Measurements from ENCODE around the gene ARHGEF39.
"Not testable (repeated sequence)": the region's sequence is repeated elsewhere in the genome, so short reads cannot be mapped to it uniquely, and the experiment has no call there.

The ARHGEF39 gene

GRCh38 chr9:35636135-35636876, 28.7 kb downstream of the ARHGEF39 start:
- peak overlapping the region; percentile 35 for H3K27ac Mint-ChIP-seq
- peaks cover 60% of the 10 kb centered on the region for H3K4me1 Mint-ChIP-seq
- peak overlapping the region; percentile 27 for H3K4me3 Mint-ChIP-seq

GRCh38 chr9:35635730-35636129, 29.3 kb downstream of the ARHGEF39 start:
- Mint-ChIP-seq H3K9me3 (no peaks in the 10 kb centered on the region), H3K36me3 (peaks cover 3% of the 10 kb centered on the region), H3K4me3 (no peak overlapping the region), H3K4me1 (peaks cover 55% of the 10 kb centered on the region), H3K27me3 (no peaks in the 10 kb centered on the region), H3K27ac (peak overlapping the region; percentile 35)

More at GRCh38 chr9:35636135-35636876, 28.7 kb downstream of the ARHGEF39 start:
- no peaks in the 10 kb centered on the region for H3K9me3 Mint-ChIP-seq
- peaks cover 3% of the 10 kb centered on the region for H3K36me3 Mint-ChIP-seq
- no peaks in the 10 kb centered on the region for H3K27me3 Mint-ChIP-seq

- H3K4me1 Mint-ChIP-seq, result peaks cover under 1% of the 10 kb centered on the region
- no peaks in the 10 kb centered on the region for H3K27me3 Mint-ChIP-seq
- no peaks in the 10 kb centered on the region for H3K9me3 Mint-ChIP-seq
- no peaks in the 10 kb centered on the region for H3K36me3 Mint-ChIP-seq
- no peak overlapping the region for H3K4me3 Mint-ChIP-seq
- H3K27ac Mint-ChIP-seq, result no peak overlapping the region
These were observed 35.4 kb downstream of the ARHGEF39 start for GRCh38 chr9:35629597-35629996.

- Mint-ChIP-seq H3K9me3 (no peaks in the 10 kb centered on the region), H3K27me3 (no peaks in the 10 kb centered on the region), H3K27ac (no peak overlapping the region), H3K36me3 (no peaks in the 10 kb centered on the region), H3K4me3 (no peak overlapping the region), H3K4me1 (no peaks in the 10 kb centered on the region)
These were observed 36.5 kb downstream of the ARHGEF39 start for GRCh38 chr9:35628389-35628991.

- no peak overlapping the region for H3K27ac Mint-ChIP-seq
- no peak overlapping the region for H3K4me3 Mint-ChIP-seq
- H3K36me3 Mint-ChIP-seq, result no peaks in the 10 kb centered on the region
- no peaks in the 10 kb centered on the region for H3K27me3 Mint-ChIP-seq
- no peaks in the 10 kb centered on the region for H3K9me3 Mint-ChIP-seq
- H3K4me1 Mint-ChIP-seq, result no peaks in the 10 kb centered on the region
These were observed 37.4 kb downstream of the ARHGEF39 start for GRCh38 chr9:35627575-35627974.

- no peaks in the 10 kb centered on the region for H3K36me3 Mint-ChIP-seq
- no peaks in the 10 kb centered on the region for H3K9me3 Mint-ChIP-seq
- H3K27ac Mint-ChIP-seq, result peak overlapping the region; percentile 55
- no peak overlapping the region for H3K4me3 Mint-ChIP-seq
- peaks cover 44% of the 10 kb centered on the region for H3K4me1 Mint-ChIP-seq
- no peaks in the 10 kb centered on the region for H3K27me3 Mint-ChIP-seq
These were observed 45.2 kb downstream of the ARHGEF39 start for GRCh38 chr9:35619800-35620158.

GRCh38 chr9:35618854-35619799, 45.9 kb downstream of the ARHGEF39 start:
- Mint-ChIP-seq H3K4me1 (peaks cover 44% of the 10 kb centered on the region), H3K9me3 (no peaks in the 10 kb centered on the region), H3K27me3 (no peaks in the 10 kb centered on the region), H3K36me3 (no peaks in the 10 kb centered on the region), H3K4me3 (peak overlapping the region; percentile 19), H3K27ac (peak overlapping the region; percentile 55)

- H3K4me3 Mint-ChIP-seq, result peak within 1 kb of the TSS; percentile 85
- H3K36me3 Mint-ChIP-seq, result no peaks in the 10 kb centered on the region
- H3K4me1 Mint-ChIP-seq, result peaks cover 44% of the 10 kb centered on the region
- H3K27me3 Mint-ChIP-seq, result no peaks in the 10 kb centered on the region
- H3K9me3 Mint-ChIP-seq, result no peaks in the 10 kb centered on the region
- H3K27ac Mint-ChIP-seq, result peak within 1 kb of the TSS; percentile 81
These were observed 46.7 kb downstream of the ARHGEF39 start, which contains the start of gene CD72 for GRCh38 chr9:35618325-35618727. Gene CD72, minus strand, starts transcription at chr9:35618413. Its CDS starts 110 bp downstream, at chr9:35618303.

- H3K4me3 Mint-ChIP-seq, result peak overlapping the region; percentile 85
- peak overlapping the region; percentile 81 for H3K27ac Mint-ChIP-seq
- no peaks in the 10 kb centered on the region for H3K9me3 Mint-ChIP-seq
- peaks cover 44% of the 10 kb centered on the region for H3K4me1 Mint-ChIP-seq
- no peaks in the 10 kb centered on the region for H3K27me3 Mint-ChIP-seq
- H3K36me3 Mint-ChIP-seq, result no peaks in the 10 kb centered on the region
These were observed 47.4 kb downstream of the ARHGEF39 start for GRCh38 chr9:35617548-35617947.

GRCh38 chr9:35616681-35617459, 48.1 kb downstream of the ARHGEF39 start:
- Mint-ChIP-seq H3K27me3 (no peaks in the 10 kb centered on the region), H3K36me3 (no peaks in the 10 kb centered on the region), H3K27ac (peak overlapping the region; percentile 81), H3K4me3 (peak overlapping the region; percentile 85), H3K4me1 (peaks cover 44% of the 10 kb centered on the region), H3K9me3 (no peaks in the 10 kb centered on the region)

GRCh38 chr9:35615981-35616680, 48.9 kb downstream of the ARHGEF39 start:
- Mint-ChIP-seq H3K27ac (peak overlapping the region; percentile 52), H3K4me3 (peak overlapping the region; percentile 85), H3K27me3 (no peaks in the 10 kb centered on the region), H3K36me3 (no peaks in the 10 kb centered on the region), H3K4me1 (peaks cover 50% of the 10 kb centered on the region), H3K9me3 (no peaks in the 10 kb centered on the region)

GRCh38 chr9:35612843-35613242, 52.2 kb downstream of the ARHGEF39 start:
- Mint-ChIP-seq H3K9me3 (no peaks in the 10 kb centered on the region), H3K4me3 (no peak overlapping the region), H3K36me3 (no peaks in the 10 kb centered on the region), H3K27me3 (no peaks in the 10 kb centered on the region), H3K27ac (no peak overlapping the region), H3K4me1 (peaks cover 28% of the 10 kb centered on the region)

- not testable (repeated sequence) for H3K4me3 Mint-ChIP-seq, H3K27ac Mint-ChIP-seq, H3K27me3 Mint-ChIP-seq, H3K9me3 Mint-ChIP-seq, H3K36me3 Mint-ChIP-seq
- H3K4me1 Mint-ChIP-seq, result peaks cover 25% of the 10 kb centered on the region
These were observed 52.9 kb downstream of the ARHGEF39 start for GRCh38 chr9:35612066-35612465.

- Mint-ChIP-seq H3K4me1 (peaks cover 24% of the 10 kb centered on the region), H3K27me3 (no peaks in the 10 kb centered on the region), H3K4me3 (no peak overlapping the region), H3K9me3 (no peaks in the 10 kb centered on the region), H3K36me3 (no peaks in the 10 kb centered on the region), H3K27ac (no peak overlapping the region)
These were observed 53.7 kb downstream of the ARHGEF39 start for GRCh38 chr9:35611230-35611797.
